ENCODE measurements around the gene BGLAP.

BGLAP gene

GRCh38 chr1:156221986-156222692 lies 19.8 kb upstream of the BGLAP start:
- DNase-seq (ENCODE audit: low spot score), result no peak
- TF ChIP-seq, protein P1, sequence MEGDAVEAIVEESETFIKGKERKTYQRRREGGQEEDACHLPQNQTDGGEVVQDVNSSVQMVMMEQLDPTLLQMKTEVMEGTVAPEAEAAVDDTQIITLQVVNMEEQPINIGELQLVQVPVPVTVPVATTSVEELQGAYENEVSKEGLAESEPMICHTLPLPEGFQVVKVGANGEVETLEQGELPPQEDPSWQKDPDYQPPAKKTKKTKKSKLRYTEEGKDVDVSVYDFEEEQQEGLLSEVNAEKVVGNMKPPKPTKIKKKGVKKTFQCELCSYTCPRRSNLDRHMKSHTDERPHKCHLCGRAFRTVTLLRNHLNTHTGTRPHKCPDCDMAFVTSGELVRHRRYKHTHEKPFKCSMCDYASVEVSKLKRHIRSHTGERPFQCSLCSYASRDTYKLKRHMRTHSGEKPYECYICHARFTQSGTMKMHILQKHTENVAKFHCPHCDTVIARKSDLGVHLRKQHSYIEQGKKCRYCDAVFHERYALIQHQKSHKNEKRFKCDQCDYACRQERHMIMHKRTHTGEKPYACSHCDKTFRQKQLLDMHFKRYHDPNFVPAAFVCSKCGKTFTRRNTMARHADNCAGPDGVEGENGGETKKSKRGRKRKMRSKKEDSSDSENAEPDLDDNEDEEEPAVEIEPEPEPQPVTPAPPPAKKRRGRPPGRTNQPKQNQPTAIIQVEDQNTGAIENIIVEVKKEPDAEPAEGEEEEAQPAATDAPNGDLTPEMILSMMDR (IDR thresholded peaks at IDR 0.05; ENCODE audit: borderline replicate concordance, control extremely low read depth, extremely low read depth, insufficient read depth, missing control alignments), result no peak
- in situ Hi-C loops (cut with MboI; ENCODE audit: low sequenced_read_pairs, unreplicated experiment), result loop anchor here (5.0 to 10.0 kb wide), 2 partner anchors 80 to 127 kb away; no protein-coding TSS in a partner anchor

DNA sequence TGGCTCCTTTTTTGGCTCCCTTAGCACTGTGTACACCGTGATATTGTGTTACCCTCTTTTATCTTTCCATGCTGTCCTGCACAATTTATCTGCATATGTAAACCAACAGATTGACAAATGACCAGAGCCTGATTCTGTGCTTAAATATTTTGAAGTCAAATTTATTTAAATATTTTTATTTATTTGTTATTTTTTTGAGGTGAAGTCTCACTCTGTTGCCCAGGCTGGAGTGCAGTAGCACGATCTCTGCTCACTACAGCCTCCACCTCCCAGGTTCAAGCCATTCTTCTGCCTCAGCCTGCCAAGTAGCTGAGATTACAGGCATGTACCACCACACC lies 16.3 kb upstream of the BGLAP start:
- in situ Hi-C loops (cut with MboI; ENCODE audit: low sequenced_read_pairs, unreplicated experiment), result loop anchor here (10.0 kb wide), 1 partner anchor 131 kb away; no protein-coding TSS in a partner anchor
- TF ChIP-seq, protein P1 (IDR thresholded peaks at IDR 0.05; ENCODE audit: borderline replicate concordance, control extremely low read depth, extremely low read depth, insufficient read depth, missing control alignments), result no peak
- no peak for DNase-seq (ENCODE audit: low spot score)

DNA sequence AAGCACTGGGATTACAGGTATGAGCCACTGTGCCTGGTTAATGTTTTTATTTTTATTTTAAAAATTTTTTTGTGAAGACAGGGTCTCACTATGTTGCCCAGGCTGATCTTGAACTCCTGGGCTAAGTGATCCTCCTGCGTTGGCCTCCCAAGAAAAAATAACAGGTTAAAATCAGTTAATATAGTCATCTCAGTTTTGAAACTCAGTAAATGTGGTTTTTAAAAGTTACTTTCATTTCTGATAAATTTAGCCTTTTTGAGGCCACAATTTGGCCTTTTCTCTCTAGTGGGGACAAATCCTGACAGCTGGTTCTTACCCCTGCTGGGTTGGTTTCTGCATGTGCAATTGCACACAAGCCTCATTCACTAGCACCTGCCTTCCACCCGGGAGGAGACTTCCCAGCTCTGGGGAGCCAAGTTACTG lies 15.9 kb upstream of the BGLAP start:
- DNase-seq (ENCODE audit: low spot score), result peak; percentile 76
- TF ChIP-seq, protein P1 (IDR thresholded peaks at IDR 0.05; ENCODE audit: borderline replicate concordance, control extremely low read depth, extremely low read depth, insufficient read depth, missing control alignments), result no peak
- in situ Hi-C loops (cut with MboI; ENCODE audit: low sequenced_read_pairs, unreplicated experiment), result loop anchor here (10.0 kb wide), 1 partner anchor 131 kb away; no protein-coding TSS in a partner anchor

GRCh38 chr1:156226782-156227181 lies 15.2 kb upstream of the BGLAP start:
- DNase-seq (ENCODE audit: low spot score), result no peak
- TF ChIP-seq, protein P1 (IDR thresholded peaks at IDR 0.05; ENCODE audit: borderline replicate concordance, control extremely low read depth, extremely low read depth, insufficient read depth, missing control alignments), result no peak
- in situ Hi-C loops (cut with MboI; ENCODE audit: low sequenced_read_pairs, unreplicated experiment), result loop anchor here (10.0 kb wide), 1 partner anchor 132 kb away; no protein-coding TSS in a partner anchor

GRCh38 chr1:156228501-156228900 lies 13.5 kb upstream of the BGLAP start:
- in situ Hi-C loops (cut with MboI; ENCODE audit: low sequenced_read_pairs, unreplicated experiment), result loop anchor here (10.0 kb wide), 1 partner anchor 134 kb away; no protein-coding TSS in a partner anchor
- DNase-seq (ENCODE audit: low spot score), result no peak
- TF ChIP-seq, protein P1 (IDR thresholded peaks at IDR 0.05; ENCODE audit: borderline replicate concordance, control extremely low read depth, extremely low read depth, insufficient read depth, missing control alignments), result no peak

- in situ Hi-C loops (cut with MboI; ENCODE audit: low sequenced_read_pairs, unreplicated experiment), result loop anchor here (10.0 kb wide), 1 partner anchor 135 kb away; no protein-coding TSS in a partner anchor
- DNase-seq (ENCODE audit: low spot score), result no peak
- TF ChIP-seq, protein P1 (IDR thresholded peaks at IDR 0.05; ENCODE audit: borderline replicate concordance, control extremely low read depth, extremely low read depth, insufficient read depth, missing control alignments), result no peak
Measured at GRCh38 chr1:156229809-156230472, 12.0 kb upstream of the BGLAP start.

All from GM13976 (cell line).